Stimulated activated memory B cell treated with anti-CD40 and anti-IgM and Interleukin-4, amounts not matched to agents 10 μg/mL and 1 μg/mL and 100 μg/mL, for 72 hours (primary cell): ENCODE results near the gene EVI2B.
"Not testable (repeated sequence)": the region's sequence is repeated elsewhere in the genome, so short reads cannot be mapped to it uniquely, and the experiment has no call there.

Source experiments
- ATAC-seq: fragments of 150-1000 bp; cut with Tn5 transposase; 2 replicates; pipeline ENCODE4 v1.10.0; 2021
- H3K27ac Mint-ChIP-seq: one replicate; pipeline ENCODE4 v1.8.0; 2022; ENCODE audit warnings: mild to moderate bottlenecking, mixed read lengths
- H3K27me3 Mint-ChIP-seq: one replicate; pipeline ENCODE4 v1.8.0; 2022; ENCODE audit warnings: mixed read lengths
- H3K36me3 Mint-ChIP-seq: one replicate; pipeline ENCODE4 v1.8.0; 2022; ENCODE audit warnings: mixed read lengths
- H3K4me1 Mint-ChIP-seq: one replicate; pipeline ENCODE4 v1.8.0; 2022; ENCODE audit warnings: mixed read lengths
- H3K4me3 Mint-ChIP-seq: one replicate; pipeline ENCODE4 v1.8.0; 2022; ENCODE audit warnings: mild to moderate bottlenecking, moderate library complexity, mixed read lengths
- H3K9me3 Mint-ChIP-seq: one replicate; pipeline ENCODE4 v1.8.0; 2022; ENCODE audit warnings: mixed read lengths

EVI2B gene

GRCh38 chr17:31313982-31314781 is at the start of gene EVI2B:
Gene EVI2B (minus strand): TSS chr17:31314054. CDS start chr17:31305609, 8,445 bp downstream.
- peak within 1 kb of the TSS; percentile 95 for H3K4me3 Mint-ChIP-seq
- peak; percentile 58 for ATAC-seq
- H3K36me3 Mint-ChIP-seq = peaks cover 27% of the 10 kb centered on the region
- H3K9me3 Mint-ChIP-seq = no peaks in the 10 kb centered on the region
- H3K27me3 Mint-ChIP-seq = no peaks in the 10 kb centered on the region
- H3K27ac Mint-ChIP-seq = peak within 1 kb of the TSS; percentile 85
- H3K4me1 Mint-ChIP-seq = peaks cover 34% of the 10 kb centered on the region

GRCh38 chr17:31357839-31358394 is 44.1 kb upstream of the EVI2B start:
- H3K36me3 Mint-ChIP-seq = peaks cover 58% of the 10 kb centered on the region
- no peaks in the 10 kb centered on the region for H3K27me3 Mint-ChIP-seq
- ATAC-seq = no peak
- no peak overlapping the region for H3K27ac Mint-ChIP-seq
- no peaks in the 10 kb centered on the region for H3K4me1 Mint-ChIP-seq
- no peaks in the 10 kb centered on the region for H3K9me3 Mint-ChIP-seq
- H3K4me3 Mint-ChIP-seq = no peak overlapping the region

GRCh38 chr17:31357091-31357490 is 43.2 kb upstream of the EVI2B start:
- H3K9me3 Mint-ChIP-seq = no peaks in the 10 kb centered on the region
- no peak overlapping the region for H3K27ac Mint-ChIP-seq
- H3K27me3 Mint-ChIP-seq = no peaks in the 10 kb centered on the region
- no peak for ATAC-seq
- H3K36me3 Mint-ChIP-seq = peaks cover 60% of the 10 kb centered on the region
- no peak overlapping the region for H3K4me3 Mint-ChIP-seq
- H3K4me1 Mint-ChIP-seq = no peaks in the 10 kb centered on the region

GRCh38 chr17:31355935-31356334 is 42.1 kb upstream of the EVI2B start:
- Mint-ChIP-seq H3K4me1 (no peaks in the 10 kb centered on the region), H3K27me3 (no peaks in the 10 kb centered on the region), H3K27ac (no peak overlapping the region), H3K9me3 (no peaks in the 10 kb centered on the region), H3K36me3 (peaks cover 52% of the 10 kb centered on the region), H3K4me3 (no peak overlapping the region)
- ATAC-seq = no peak

GRCh38 chr17:31349454-31349853 is 35.6 kb upstream of the EVI2B start:
- no peak for ATAC-seq

GRCh38 chr17:31345191-31345747 is 31.4 kb upstream of the EVI2B start:
- not testable (repeated sequence) for H3K27me3 Mint-ChIP-seq, H3K27ac Mint-ChIP-seq, H3K4me1 Mint-ChIP-seq, H3K9me3 Mint-ChIP-seq, H3K4me3 Mint-ChIP-seq, ATAC-seq
- peaks cover 40% of the 10 kb centered on the region for H3K36me3 Mint-ChIP-seq

More at GRCh38 chr17:31349454-31349853, 35.6 kb upstream of the EVI2B start:
- Mint-ChIP-seq H3K36me3 (peaks cover 36% of the 10 kb centered on the region), H3K4me1 (no peaks in the 10 kb centered on the region), H3K9me3 (no peaks in the 10 kb centered on the region), H3K4me3 (no peak overlapping the region), H3K27ac (no peak overlapping the region), H3K27me3 (no peaks in the 10 kb centered on the region)

- Mint-ChIP-seq H3K27me3 (no peaks in the 10 kb centered on the region), H3K36me3 (peaks cover 45% of the 10 kb centered on the region), H3K27ac (no peak overlapping the region), H3K4me3 (no peak overlapping the region), H3K9me3 (no peaks in the 10 kb centered on the region), H3K4me1 (no peaks in the 10 kb centered on the region)
- no peak for ATAC-seq
Measured at GRCh38 chr17:31339906-31340661, 26.2 kb upstream of the EVI2B start.

GRCh38 chr17:31329221-31329620 is 15.4 kb upstream of the EVI2B start:
- no peak for ATAC-seq
- Mint-ChIP-seq H3K27ac (no peak overlapping the region), H3K9me3 (no peaks in the 10 kb centered on the region), H3K36me3 (peaks cover 25% of the 10 kb centered on the region), H3K4me1 (peaks cover 5% of the 10 kb centered on the region), H3K27me3 (no peaks in the 10 kb centered on the region), H3K4me3 (no peak overlapping the region)

- peaks cover 25% of the 10 kb centered on the region for H3K36me3 Mint-ChIP-seq
- H3K4me3 Mint-ChIP-seq = no peak overlapping the region
- H3K27me3 Mint-ChIP-seq = no peaks in the 10 kb centered on the region
- no peak overlapping the region for H3K27ac Mint-ChIP-seq
- no peaks in the 10 kb centered on the region for H3K9me3 Mint-ChIP-seq
- peaks cover 12% of the 10 kb centered on the region for H3K4me1 Mint-ChIP-seq
- no peak for ATAC-seq
Measured at GRCh38 chr17:31328160-31328535, 14.3 kb upstream of the EVI2B start.

- no peaks in the 10 kb centered on the region for H3K27me3 Mint-ChIP-seq
- H3K4me1 Mint-ChIP-seq = peaks cover 12% of the 10 kb centered on the region
- H3K4me3 Mint-ChIP-seq = no peak overlapping the region
- no peaks in the 10 kb centered on the region for H3K9me3 Mint-ChIP-seq
- ATAC-seq = no peak
- H3K27ac Mint-ChIP-seq = no peak overlapping the region
- H3K36me3 Mint-ChIP-seq = peaks cover 25% of the 10 kb centered on the region
Measured at GRCh38 chr17:31327534-31328159, 13.8 kb upstream of the EVI2B start.

- no peaks in the 10 kb centered on the region for H3K27me3 Mint-ChIP-seq
- ATAC-seq = no peak
- H3K4me3 Mint-ChIP-seq = no peak overlapping the region
- no peaks in the 10 kb centered on the region for H3K9me3 Mint-ChIP-seq
- peaks cover 20% of the 10 kb centered on the region for H3K4me1 Mint-ChIP-seq
- peak overlapping the region; percentile 47 for H3K27ac Mint-ChIP-seq
- peaks cover 21% of the 10 kb centered on the region for H3K36me3 Mint-ChIP-seq
Measured at GRCh38 chr17:31323551-31323950, 9.7 kb upstream of the EVI2B start.

GRCh38 chr17:31321966-31322365 is 8.1 kb upstream of the EVI2B start:
- Mint-ChIP-seq H3K4me1 (peaks cover 24% of the 10 kb centered on the region), H3K4me3 (peak overlapping the region; percentile 82), H3K9me3 (no peaks in the 10 kb centered on the region), H3K27ac (peak overlapping the region; percentile 87), H3K36me3 (peaks cover 21% of the 10 kb centered on the region), H3K27me3 (no peaks in the 10 kb centered on the region)
- no peak for ATAC-seq

- H3K4me3 Mint-ChIP-seq = peak within 1 kb of the TSS; percentile 82
- peaks cover 24% of the 10 kb centered on the region for H3K4me1 Mint-ChIP-seq
- no peaks in the 10 kb centered on the region for H3K27me3 Mint-ChIP-seq
- H3K27ac Mint-ChIP-seq = peak within 1 kb of the TSS; percentile 87
- H3K36me3 Mint-ChIP-seq = peaks cover 17% of the 10 kb centered on the region
- peak; percentile 86 for ATAC-seq
- no peaks in the 10 kb centered on the region for H3K9me3 Mint-ChIP-seq
Measured at GRCh38 chr17:31321481-31321880, 7.6 kb upstream of the EVI2B start, which contains the start of gene EVI2A. Gene EVI2A (minus strand): TSS chr17:31321622. CDS start chr17:31319013, 2,609 bp downstream.

GRCh38 chr17:31320791-31321190 is 6.9 kb upstream of the EVI2B start:
- H3K4me3 Mint-ChIP-seq = peak overlapping the region; percentile 82
- no peaks in the 10 kb centered on the region for H3K9me3 Mint-ChIP-seq
- peaks cover 13% of the 10 kb centered on the region for H3K36me3 Mint-ChIP-seq
- H3K27me3 Mint-ChIP-seq = no peaks in the 10 kb centered on the region
- peak overlapping the region; percentile 87 for H3K27ac Mint-ChIP-seq
- peaks cover 24% of the 10 kb centered on the region for H3K4me1 Mint-ChIP-seq
- ATAC-seq = no peak

GRCh38 chr17:31320241-31320640 is 6.4 kb upstream of the EVI2B start:
- Mint-ChIP-seq H3K27me3 (no peaks in the 10 kb centered on the region), H3K36me3 (peaks cover 13% of the 10 kb centered on the region), H3K4me3 (peak overlapping the region; percentile 82), H3K9me3 (no peaks in the 10 kb centered on the region), H3K4me1 (peaks cover 24% of the 10 kb centered on the region), H3K27ac (peak overlapping the region; percentile 87)
- no peak for ATAC-seq
